Testis (tissue), 2 donors: ENCODE results near the gene GKN2.

ENCODE experiments used
- CTCF ChIP-seq, 3 experiments: fragments of 450-650 bp in 2 of 3; fragments of 200-600 bp in 1 of 3; sonication (generic) in 1 of 3; IDR thresholded peaks; one replicate each; pipeline ENCODE4 v1.5.1; 2016 to 2019; ENCODE audit warnings: antibody characterized with exemption in 3 of 3, mild to moderate bottlenecking in 2 of 3, moderate library complexity in 1 of 3
- POLR2A ChIP-seq: fragments of 450-650 bp; IDR thresholded peaks from one replicate; pipeline ENCODE4 v1.6.1; 2017; ENCODE audit warnings: antibody characterized with exemption, mild to moderate bottlenecking, moderate library complexity

- TF ChIP-seq CTCF (IDR thresholded peaks at IDR 0.05) (no peak), POLR2A (no peak)
Observed at GRCh38 chr2:68907920-68908253, 44.8 kb downstream of the GKN2 start.
